Brain microvascular endothelial cell (primary cell): ENCODE measurements around the gene PPY.

ENCODE experiments used
- DNase-seq: peaks from one replicate; pipeline ENCODE4 v3.0.0-alpha.2; 2020
- H3K27ac ChIP-seq: fragments of 250-450 bp; sonication (Bioruptor Pico); 2 replicates; pipeline ENCODE4 v1.5.1; 2020; ENCODE audit warnings: mild to moderate bottlenecking, moderate library complexity
- H3K27me3 ChIP-seq: fragments of 250-450 bp; sonication (Bioruptor Pico); replicated peaks from 2 replicates; pipeline ENCODE4 v1.5.1; 2020; ENCODE audit warnings: mild to moderate bottlenecking
- H3K36me3 ChIP-seq: fragments of 250-450 bp; sonication (Bioruptor Pico); replicated peaks from 2 replicates; pipeline ENCODE4 v1.5.1; 2020; ENCODE audit warnings: mild to moderate bottlenecking
- H3K4me3 ChIP-seq: 2 replicates; pipeline ENCODE4 v1.5.1; 2011; ENCODE audit warnings: low read depth, mild to moderate bottlenecking, control low read depth, low read length, moderate library complexity
- in situ Hi-C: cut with HindIII; loops from 2 replicates; pipeline ENCODE4 v1.10.0; 2017; ENCODE audit warnings: low sequenced_read_pairs, low pct_ligation_motif_present
- TF ChIP-seq, protein P1 (sequence below): IDR thresholded peaks from 2 replicates; pipeline ENCODE4 v1.5.1; 2011; ENCODE audit warnings: low read depth, mild to moderate bottlenecking, moderate library complexity, low read length, control low read depth, inconsistent platforms; ENCODE audit errors: missing control alignments

PPY gene

DNA sequence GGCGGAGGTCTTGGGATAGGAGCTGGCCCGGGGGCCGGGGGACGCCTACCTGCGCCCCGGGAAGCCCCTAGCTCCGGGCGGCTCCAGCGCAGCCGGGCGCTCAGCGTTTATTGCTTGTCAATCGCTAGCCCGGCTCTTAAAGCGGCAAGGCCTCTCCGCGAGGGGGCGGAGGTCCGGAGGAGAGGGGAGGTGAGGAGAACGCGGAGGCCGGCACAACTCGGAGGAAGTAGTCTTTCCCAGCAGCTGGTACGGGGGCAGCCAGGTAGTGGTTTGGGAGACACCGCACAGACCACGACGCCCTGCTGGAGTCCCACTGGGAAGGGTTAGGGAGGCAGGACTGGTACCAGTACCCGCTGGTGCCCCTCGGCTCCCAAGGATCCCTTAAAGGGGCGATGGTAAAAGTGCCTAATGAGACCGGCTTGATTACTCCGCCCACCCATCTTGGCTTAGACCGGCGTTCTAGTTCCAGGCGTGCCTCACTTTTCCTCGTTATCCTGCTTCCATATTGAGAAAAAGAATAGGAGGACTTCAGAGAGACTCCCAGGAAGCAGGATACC is 34.8 kb downstream of the PPY start, which contains the start of gene MPP2:
MPP2 (minus strand) TSS at position 112 of the 557 bp plus-strand sequence. CDS start 3,076 bp downstream, outside the sequence.
- Histone ChIP-seq H3K4me3 (peak within 1 kb of the TSS; percentile 56), H3K27me3 (peaks cover 24% of the 10 kb centered on the region), H3K27ac (no peak within 1 kb of the TSS), H3K36me3 (no peaks in the 10 kb centered on the region)
- in situ Hi-C loops: no loop called here
- TF ChIP-seq, protein P1, sequence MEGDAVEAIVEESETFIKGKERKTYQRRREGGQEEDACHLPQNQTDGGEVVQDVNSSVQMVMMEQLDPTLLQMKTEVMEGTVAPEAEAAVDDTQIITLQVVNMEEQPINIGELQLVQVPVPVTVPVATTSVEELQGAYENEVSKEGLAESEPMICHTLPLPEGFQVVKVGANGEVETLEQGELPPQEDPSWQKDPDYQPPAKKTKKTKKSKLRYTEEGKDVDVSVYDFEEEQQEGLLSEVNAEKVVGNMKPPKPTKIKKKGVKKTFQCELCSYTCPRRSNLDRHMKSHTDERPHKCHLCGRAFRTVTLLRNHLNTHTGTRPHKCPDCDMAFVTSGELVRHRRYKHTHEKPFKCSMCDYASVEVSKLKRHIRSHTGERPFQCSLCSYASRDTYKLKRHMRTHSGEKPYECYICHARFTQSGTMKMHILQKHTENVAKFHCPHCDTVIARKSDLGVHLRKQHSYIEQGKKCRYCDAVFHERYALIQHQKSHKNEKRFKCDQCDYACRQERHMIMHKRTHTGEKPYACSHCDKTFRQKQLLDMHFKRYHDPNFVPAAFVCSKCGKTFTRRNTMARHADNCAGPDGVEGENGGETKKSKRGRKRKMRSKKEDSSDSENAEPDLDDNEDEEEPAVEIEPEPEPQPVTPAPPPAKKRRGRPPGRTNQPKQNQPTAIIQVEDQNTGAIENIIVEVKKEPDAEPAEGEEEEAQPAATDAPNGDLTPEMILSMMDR: peak; percentile 30
- peak; percentile 35 for DNase-seq

GRCh38 chr17:43906951-43907424 is 35.3 kb downstream of the PPY start:
- H3K27ac ChIP-seq: no peak overlapping the region
- TF ChIP-seq, protein P1: no peak

DNA sequence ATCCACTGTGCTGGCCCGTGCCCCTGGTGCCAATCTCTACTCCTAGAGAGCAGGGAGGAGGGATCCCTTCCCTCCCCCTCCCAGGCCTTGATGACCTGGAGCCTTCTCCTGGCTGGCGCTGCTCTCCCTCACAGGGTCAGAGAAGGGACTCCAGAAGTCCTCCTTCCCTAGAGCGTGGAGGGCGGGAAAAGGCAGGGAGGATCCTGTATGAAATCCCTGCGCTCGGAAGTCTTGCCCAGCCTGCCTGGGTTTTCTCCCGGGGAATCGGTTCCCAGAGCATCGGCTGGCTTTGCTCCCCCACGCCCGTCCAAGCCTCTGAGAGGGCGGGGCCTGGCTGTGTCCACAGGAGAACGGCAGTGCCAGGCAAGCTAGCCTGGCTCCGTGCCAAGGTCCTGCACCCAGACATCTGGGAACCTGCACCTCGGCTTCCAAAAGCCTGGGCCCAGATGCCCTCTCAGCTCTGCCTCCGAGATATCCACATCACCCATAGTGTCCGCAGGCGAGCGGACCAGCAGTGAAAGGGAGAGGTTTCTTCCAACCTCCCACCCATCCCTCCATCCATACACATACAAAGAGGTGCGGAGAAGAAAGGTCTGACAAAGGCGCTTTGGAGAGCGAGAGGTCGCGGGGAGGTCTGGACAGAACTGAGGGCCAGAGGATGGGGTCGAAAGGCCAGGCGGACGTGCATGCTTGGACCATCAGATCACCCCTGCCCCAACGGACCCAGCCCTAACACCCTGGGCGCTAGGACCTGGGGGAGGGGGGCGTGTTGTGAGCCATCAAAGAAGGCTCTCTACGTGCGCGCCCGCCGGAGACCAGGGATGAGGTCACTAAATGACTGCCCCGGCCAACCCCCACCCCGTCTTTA is 36.1 kb downstream of the PPY start:
- peaks cover 24% of the 10 kb centered on the region for H3K27me3 ChIP-seq
- no peak overlapping the region for H3K27ac ChIP-seq
- in situ Hi-C loops: no loop called here
- TF ChIP-seq, protein P1: no peak
- peak overlapping the region; percentile 56 for H3K4me3 ChIP-seq
- no peaks in the 10 kb centered on the region for H3K36me3 ChIP-seq
- DNase-seq: peak; percentile 16

More at GRCh38 chr17:43906951-43907424, 35.3 kb downstream of the PPY start:
- no peak for DNase-seq
- Histone ChIP-seq H3K4me3 (peak overlapping the region; percentile 56), H3K27me3 (peaks cover 24% of the 10 kb centered on the region), H3K36me3 (no peaks in the 10 kb centered on the region)
- in situ Hi-C loops: no loop called here

- TF ChIP-seq, protein P1: no peak
- Histone ChIP-seq H3K27ac (no peak overlapping the region), H3K36me3 (no peaks in the 10 kb centered on the region), H3K27me3 (peaks cover 24% of the 10 kb centered on the region), H3K4me3 (no peak overlapping the region)
- in situ Hi-C loops: no loop called here
- DNase-seq: no peak
Measured at GRCh38 chr17:43905400-43905984, 36.8 kb downstream of the PPY start.

- no peaks in the 10 kb centered on the region for H3K36me3 ChIP-seq
- TF ChIP-seq, protein P1: no peak
- in situ Hi-C loops: no loop called here
- H3K4me3 ChIP-seq: no peak overlapping the region
- no peak overlapping the region for H3K27ac ChIP-seq
- DNase-seq: no peak
- H3K27me3 ChIP-seq: peaks cover 11% of the 10 kb centered on the region
Measured at GRCh38 chr17:43901861-43902589, 40.3 kb downstream of the PPY start.
